Erythroblast (primary cell): ENCODE data around the gene STRN.

Source experiments
- GATA1 ChIP-seq: IDR thresholded peaks from 2 replicates; pipeline ENCODE4 v1.6.1; 2011; ENCODE audit warnings: low read depth, mild to moderate bottlenecking, control low read depth, low read length, moderate library complexity
- POLR2A ChIP-seq: IDR thresholded peaks from 2 replicates; pipeline ENCODE4 v1.6.1; 2011; ENCODE audit warnings: mild to moderate bottlenecking, low read length

GRCh38 chr2:36858551-36859365 is 107.6 kb downstream of the STRN start:
- TF ChIP-seq POLR2A (no peak), GATA1 (no peak)
